Heart left ventricle (tissue), 13 donors: ENCODE results near the gene CCDC78.

Experiments used
- POLR2A ChIP-seq, 2 donors: fragments of 450-650 bp; IDR thresholded peaks; one replicate each; pipeline ENCODE4 v1.6.1; 2017; ENCODE audit warnings: antibody characterized with exemption in 2 of 2, mild to moderate bottlenecking in 2 of 2, moderate library complexity in 2 of 2
- TF ChIP-seq, protein P1 (sequence below), 12 donors: fragments of 200-600 bp; sonication (generic) in 4 of 12; IDR thresholded peaks; one replicate each; pipeline versions ENCODE4 v1.5.0 to v1.8.0; 2018 to 2022; ENCODE audit warnings: antibody characterized with exemption in 12 of 12, mild to moderate bottlenecking in 5 of 12
- donor health status: ischemic (EF 13 %, LVEDD 7.1; RV severe dilation, severe dysfunction).
- donor health status: DM: no; HTN: yes; CAD: no.
- donor health status: DM: no; HTN: no; CAD: no.
- donor health status: ischemic (EF 25% LVEDD 6.9; RV normal size, moderate dysfunction).
- donor health status: ischemic (EF 25% LVEDD 5.7; RV mildly dilated, moderate dysfunction).
- donor health status: ischemic (EF 35%, LVEDD 5.7; RV mildly dilated, moderate dysfunction).
- donor health status: nonischemic (EF 11% LVEDD 7.7; RV severe dilation, severe dysfunction).
- donor health status: DM: yes; HTN: yes; CAD: no.
- donor health status: PGD.
- donor health status: ischemic (EF 29% LVEDD 5.4; RV normal size, mild dysfunction).
- donor health status: nonischemic (EF 23%, LVEDD 6.1; RV moderate dilation, normal function).

- TF ChIP-seq, protein P1, sequence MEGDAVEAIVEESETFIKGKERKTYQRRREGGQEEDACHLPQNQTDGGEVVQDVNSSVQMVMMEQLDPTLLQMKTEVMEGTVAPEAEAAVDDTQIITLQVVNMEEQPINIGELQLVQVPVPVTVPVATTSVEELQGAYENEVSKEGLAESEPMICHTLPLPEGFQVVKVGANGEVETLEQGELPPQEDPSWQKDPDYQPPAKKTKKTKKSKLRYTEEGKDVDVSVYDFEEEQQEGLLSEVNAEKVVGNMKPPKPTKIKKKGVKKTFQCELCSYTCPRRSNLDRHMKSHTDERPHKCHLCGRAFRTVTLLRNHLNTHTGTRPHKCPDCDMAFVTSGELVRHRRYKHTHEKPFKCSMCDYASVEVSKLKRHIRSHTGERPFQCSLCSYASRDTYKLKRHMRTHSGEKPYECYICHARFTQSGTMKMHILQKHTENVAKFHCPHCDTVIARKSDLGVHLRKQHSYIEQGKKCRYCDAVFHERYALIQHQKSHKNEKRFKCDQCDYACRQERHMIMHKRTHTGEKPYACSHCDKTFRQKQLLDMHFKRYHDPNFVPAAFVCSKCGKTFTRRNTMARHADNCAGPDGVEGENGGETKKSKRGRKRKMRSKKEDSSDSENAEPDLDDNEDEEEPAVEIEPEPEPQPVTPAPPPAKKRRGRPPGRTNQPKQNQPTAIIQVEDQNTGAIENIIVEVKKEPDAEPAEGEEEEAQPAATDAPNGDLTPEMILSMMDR (IDR thresholded peaks at IDR 0.05) = peak in 5 of 12 donors; percentile 10 to 24 (median 20)
- peak in 1 of 2 donors; percentile 85 for TF ChIP-seq POLR2A (IDR thresholded peaks at IDR 0.05)
These were observed 5.1 kb downstream of the CCDC78 start, which contains the start of gene ANTKMT for GRCh38 chr16:720990-721764.
